Panc1 (cell line): ENCODE data around the gene DNAL4. TPM values are rescaled to one million over a fixed set of nuclear protein-coding genes. Genes with fewer than 3 reads are reported as not detected.

Source experiments
- ATAC-seq: fragments of 200-7000 bp; cut with Tn5 transposase; 2 replicates; pipeline ENCODE4 v1.9.1; 2020; ENCODE audit warnings: mild to moderate bottlenecking, moderate library complexity
- BruUV-seq: library from RNA; stranded (reverse); fragments of 400-500 nt; replicated peaks from 2 replicates; lab custom pipeline; 2021; lab: Mats Ljungman, UMichigan
- CTCF ChIA-PET: fragments of 300-600 bp; sonication (Branson Sonifier 250); formaldehyde crosslinking; loops from one replicate; lab custom pipeline; 2022; ENCODE audit warnings: antibody characterized with exemption; lab: Charles Lee
- POLR2A ChIA-PET: fragments of 300-600 bp; sonication (Branson Sonifier 250); formaldehyde crosslinking; loops from one replicate; lab custom pipeline; 2022; ENCODE audit warnings: antibody characterized with exemption; lab: Charles Lee
- DNase-seq: peaks from one replicate; pipeline ENCODE4 v3.0.0-alpha.2; 2010; ENCODE audit warnings: low read depth, low spot score
- H3K27ac ChIP-seq: 2 replicates; pipeline ENCODE4 v1.5.1; 2011; ENCODE audit warnings: mild to moderate bottlenecking, low read length, inconsistent platforms
- H3K27me3 ChIP-seq: fragments of 200-500 bp; sonication (Bioruptor generic); 2 replicates; pipeline ENCODE4 v1.6.0; 2014; ENCODE audit warnings: low read length, inconsistent platforms; ENCODE audit not compliant: control insufficient read depth, insufficient read depth
- H3K36me3 ChIP-seq: fragments of 200-500 bp; sonication (Bioruptor generic); 2 replicates; pipeline ENCODE4 v1.5.1; 2014; ENCODE audit warnings: inconsistent platforms, mild to moderate bottlenecking, low read length, moderate library complexity; ENCODE audit not compliant: control insufficient read depth, insufficient read depth
- H3K4me1 ChIP-seq: 2 replicates; pipeline ENCODE4 v1.5.1; 2011; ENCODE audit warnings: inconsistent platforms, mild to moderate bottlenecking, low read length, moderate library complexity; ENCODE audit not compliant: control insufficient read depth, insufficient read depth
- H3K4me3 ChIP-seq, 2 experiments: 2 replicates each; pipeline ENCODE4 v1.5.1; 2011 to 2012; ENCODE audit warnings: low read depth in 2 of 2, low read length in 2 of 2, mild to moderate bottlenecking in 2 of 2, inconsistent platforms in 1 of 2, moderate library complexity in 1 of 2
- H3K9me3 ChIP-seq: fragments of 200-500 bp; sonication (Bioruptor generic); 2 replicates; pipeline ENCODE4 v1.5.1; 2014; ENCODE audit warnings: low read depth, mild to moderate bottlenecking, inconsistent platforms, low read length, moderate library complexity; ENCODE audit not compliant: control insufficient read depth, insufficient read depth
- CTCF ChIP-seq: fragments of 450-650 bp; IDR thresholded peaks from 2 replicates; pipeline ENCODE4 v1.5.1; 2017; ENCODE audit warnings: mild to moderate bottlenecking
- POLR2AphosphoS5 ChIP-seq: IDR thresholded peaks from 2 replicates; pipeline ENCODE4 v1.6.1; 2012; ENCODE audit warnings: mild to moderate bottlenecking, low read depth, low read length, moderate library complexity
- REST ChIP-seq, 2 experiments: IDR thresholded peaks; 2 replicates each; pipeline ENCODE4 v1.6.1; 2011 to 2012; ENCODE audit warnings: low read depth in 2 of 2, control low read depth in 1 of 2, low read length in 1 of 2, mild to moderate bottlenecking in 1 of 2, moderate library complexity in 1 of 2; ENCODE audit not compliant: insufficient read depth in 1 of 2
- SIN3A ChIP-seq: IDR thresholded peaks from 2 replicates; pipeline ENCODE4 v1.6.1; 2012; ENCODE audit warnings: low read depth, mild to moderate bottlenecking, low read length, moderate library complexity, borderline replicate concordance; ENCODE audit not compliant: insufficient read depth
- TCF7L2 ChIP-seq: IDR thresholded peaks from 2 replicates; pipeline ENCODE4 v1.6.1; 2011; ENCODE audit warnings: mild to moderate bottlenecking, low read depth, low read length, inconsistent platforms
- in situ Hi-C: cut with HindIII; loops from 2 replicates; pipeline ENCODE4 v1.10.0; 2016; ENCODE audit warnings: low sequenced_read_pairs, low pct_unique_long_range_greater_than_20kb
- intact Hi-C: fragments of 100-400 bp; cut with micrococcal nuclease; formaldehyde crosslinking; loops from one replicate; pipeline ENCODE4 v1.10.0; 2022; ENCODE audit not compliant: unreplicated experiment
- total RNA-seq: library from RNA; stranded (reverse); gene quantifications from one replicate; pipeline ENCODE4 v1.2.1, GENCODE V29; 2021; ENCODE audit not compliant: unreplicated experiment

The DNAL4 gene
- total RNA-seq, 1 experiment from 2014 or later: 10.5 TPM

- Histone ChIP-seq H3K4me1 (no peaks in the 10 kb centered on the region), H3K36me3 (no peaks in the 10 kb centered on the region), H3K4me3 (no peak overlapping the region), H3K27ac (no peak overlapping the region), H3K9me3 (no peaks in the 10 kb centered on the region), H3K27me3 (no peaks in the 10 kb centered on the region)
- BruUV-seq: no TSS peak
- TF ChIP-seq TCF7L2 (no peak), POLR2AphosphoS5 (no peak), SIN3A (no peak)
- in situ Hi-C loops: no loop called here
- ChIA-PET POLR2A (no interaction called here), CTCF (no interaction called here)
- intact Hi-C loops: no loop called here
- ATAC-seq (no peak), DNase-seq (no peak)
Measured at GRCh38 chr22:38736257-38736570, 57.7 kb downstream of the DNAL4 start.

GRCh38 chr22:38735465-38736256 is 58.3 kb downstream of the DNAL4 start:
- H3K9me3 ChIP-seq: no peaks in the 10 kb centered on the region
- TF ChIP-seq SIN3A (no peak), REST (IDR thresholded peaks at IDR 0.05; ENCODE audit: insufficient read depth in 1 of 2, low read depth in 2 of 2, low read length in 1 of 2) (no peak), POLR2AphosphoS5 (no peak), TCF7L2 (no peak), CTCF (no peak)
- POLR2A ChIA-PET: no interaction called here
- intact Hi-C loops (no loop called here), in situ Hi-C loops (no loop called here)
- DNase-seq (no peak), ATAC-seq (no peak)
- H3K36me3 ChIP-seq: no peaks in the 10 kb centered on the region
- no peaks in the 10 kb centered on the region for H3K27me3 ChIP-seq
- H3K4me3 ChIP-seq: no peak overlapping the region
- no peaks in the 10 kb centered on the region for H3K4me1 ChIP-seq
- H3K27ac ChIP-seq: no peak overlapping the region
- BruUV-seq: no TSS peak
- CTCF ChIA-PET: interaction anchor here (0.7 kb wide), 1 partner anchor 11 kb away, joined by 9 read pairs; no protein-coding TSS in a partner anchor

- ATAC-seq (no peak), DNase-seq (no peak)
- CTCF ChIA-PET: interaction anchor here (0.7 kb wide), 1 partner anchor 10 kb away, joined by 9 read pairs; no protein-coding TSS in a partner anchor
- Histone ChIP-seq H3K27ac (no peak overlapping the region), H3K4me3 (no peak overlapping the region), H3K27me3 (no peaks in the 10 kb centered on the region), H3K9me3 (no peaks in the 10 kb centered on the region), H3K4me1 (no peaks in the 10 kb centered on the region), H3K36me3 (no peaks in the 10 kb centered on the region)
- no peak for TF ChIP-seq CTCF
- TF ChIP-seq REST (IDR thresholded peaks at IDR 0.05; ENCODE audit: insufficient read depth in 1 of 2, low read depth in 2 of 2, low read length in 1 of 2): no peak
- TF ChIP-seq SIN3A: no peak
- TF ChIP-seq POLR2AphosphoS5: no peak
- TF ChIP-seq TCF7L2: no peak
- POLR2A ChIA-PET: no interaction called here
- BruUV-seq: no TSS peak
- intact Hi-C loops: no loop called here
- in situ Hi-C loops: no loop called here
Measured at GRCh38 chr22:38735126-38735464, 58.8 kb downstream of the DNAL4 start.
